GM12878 (cell line): ENCODE results near the gene TTLL10. TPM values are rescaled to one million over a fixed set of nuclear protein-coding genes. Genes with fewer than 3 reads are reported as not detected.

Source experiments
- ATAC-seq: fragments of 200-7000 bp; cut with Tn5 transposase; 3 replicates; pipeline ENCODE4 v1.9.1; 2020; ENCODE audit warnings: mild to moderate bottlenecking, moderate library complexity
- BruUV-seq: library from RNA; stranded (reverse); fragments of 400-500 nt; replicated peaks from 2 replicates; lab custom pipeline; 2021; lab: Mats Ljungman, UMichigan
- CTCF ChIA-PET: fragments of 300-600 bp; sonication (Branson Sonifier 250); formaldehyde crosslinking; extraction: SDS; loops from one replicate; lab custom pipeline; 2021; ENCODE audit warnings: inconsistent platforms; lab: Yijun Ruan, JAX
- POLR2A ChIA-PET: fragments of 350-600 bp; formaldehyde crosslinking; extraction: SDS; loops from one replicate; lab custom pipeline; 2021; ENCODE audit warnings: inconsistent platforms; lab: Charles Lee
- RAD21 ChIA-PET: fragments of 300-600 bp; sonication (Branson Sonifier 250); formaldehyde crosslinking; loops from one replicate; lab custom pipeline; 2023; ENCODE audit warnings: antibody characterized with exemption; ENCODE audit not compliant: unreplicated experiment; lab: Charles Lee
- SMC1A ChIA-PET: fragments of 300-600 bp; sonication (Branson Sonifier 250); formaldehyde crosslinking; loops from one replicate; lab custom pipeline; 2023; ENCODE audit not compliant: unreplicated experiment, uncharacterized antibody; lab: Charles Lee
- DNase-seq: peaks from one replicate; pipeline ENCODE4 v3.0.0-alpha.2; 2011; ENCODE audit warnings: low read depth, low spot score
- FAIRE-seq: peaks from 3 replicates; lab custom pipeline; 2011; peaks lifted over from hg19 to GRCh38; lab: Jason Lieb, UNC
- H2AFZ ChIP-seq: 2 replicates; pipeline ENCODE4 v1.6.0; 2011; ENCODE audit warnings: low read depth, low read length, control low read depth; ENCODE audit not compliant: control insufficient read depth
- H3K27ac ChIP-seq: 2 replicates; pipeline ENCODE4 v1.5.1; 2011; ENCODE audit warnings: control low read depth; ENCODE audit not compliant: control insufficient read depth, insufficient read depth
- H3K27me3 ChIP-seq, 2 experiments: replicated peaks in 1 of 2; 2 replicates each; pipeline versions ENCODE4 v1.6.0 to v1.6.1; 2011; ENCODE audit warnings: low read length in 1 of 2; ENCODE audit not compliant: control insufficient read depth in 2 of 2, insufficient read depth in 2 of 2
- H3K36me3 ChIP-seq, 2 experiments: 2 replicates each; pipeline ENCODE4 v1.5.1; 2011; ENCODE audit warnings: low read length in 1 of 2; ENCODE audit not compliant: control insufficient read depth in 2 of 2, insufficient read depth in 2 of 2
- H3K4me1 ChIP-seq: 2 replicates; pipeline ENCODE4 v1.6.1; 2011; ENCODE audit warnings: mild to moderate bottlenecking, low read length, moderate library complexity, mixed read lengths; ENCODE audit not compliant: control insufficient read depth, insufficient read depth
- H3K4me2 ChIP-seq: 2 replicates; pipeline ENCODE4 v1.6.0; 2011; ENCODE audit warnings: control low read depth; ENCODE audit not compliant: control insufficient read depth, insufficient read depth
- H3K4me3 ChIP-seq: fragments of 200-600 bp; sonication (generic); 2 replicates; pipeline ENCODE4 v1.5.1; 2016
- H3K79me2 ChIP-seq: 2 replicates; pipeline ENCODE4 v1.6.0; 2011; ENCODE audit warnings: low read length; ENCODE audit not compliant: control insufficient read depth, insufficient read depth
- H3K9ac ChIP-seq: 2 replicates; pipeline ENCODE4 v1.8.0; 2011; ENCODE audit warnings: low read length, control low read depth, mixed read lengths; ENCODE audit not compliant: control insufficient read depth, insufficient read depth
- H3K9me3 ChIP-seq: replicated peaks from 3 replicates; pipeline ENCODE4 v1.5.1; 2011; ENCODE audit warnings: mild to moderate bottlenecking, low read length; ENCODE audit not compliant: control insufficient read depth, insufficient read depth
- H4K20me1 ChIP-seq: 2 replicates; pipeline ENCODE4 v1.6.0; 2011; ENCODE audit not compliant: control insufficient read depth, insufficient read depth
- CHD4 ChIP-seq: fragments of 200-600 bp; sonication (generic); IDR thresholded peaks from 2 replicates; pipeline ENCODE4 v1.6.1; 2016; ENCODE audit warnings: mild to moderate bottlenecking
- EGR1 ChIP-seq, 2 experiments: IDR thresholded peaks; 1 replicate in 1 of 2; 2 replicates in 1 of 2; pipeline ENCODE4 v1.6.1; 2011 to 2012; ENCODE audit warnings: low read depth in 2 of 2, low read length in 2 of 2, borderline replicate concordance in 1 of 2, mild to moderate bottlenecking in 1 of 2, moderate library complexity in 1 of 2
- ETV6 ChIP-seq, 2 experiments: fragments of 450-650 bp in 1 of 2; IDR thresholded peaks in 1 of 2; conservative IDR thresholded peaks in 1 of 2; 2 replicates each; pipeline ENCODE4 v1.6.1; 2014; ENCODE audit warnings: antibody characterized with exemption in 1 of 2, borderline replicate concordance in 1 of 2, low read depth in 1 of 2, mild to moderate bottlenecking in 1 of 2, moderate library complexity in 1 of 2
- NBN ChIP-seq: fragments of 450-650 bp; IDR thresholded peaks from 2 replicates; pipeline ENCODE4 v1.6.1; 2016
- NFYB ChIP-seq: IDR thresholded peaks from 2 replicates; pipeline ENCODE4 v1.6.1; 2011; ENCODE audit warnings: low read depth, mild to moderate bottlenecking, low read length, improper control_type of control experiment, moderate library complexity; ENCODE audit not compliant: insufficient read depth
- RUNX3 ChIP-seq: IDR thresholded peaks from 2 replicates; pipeline ENCODE4 v1.6.1; 2012; ENCODE audit warnings: low read length, inconsistent platforms
- SREBF1 ChIP-seq: IDR thresholded peaks from 2 replicates; pipeline ENCODE4 v1.6.1; 2012; ENCODE audit warnings: mild to moderate bottlenecking, low read length
- SRF ChIP-seq, 2 experiments: IDR thresholded peaks; 2 replicates each; pipeline ENCODE4 v1.6.1; 2011; ENCODE audit warnings: low read depth in 2 of 2, low read length in 2 of 2, mild to moderate bottlenecking in 1 of 2, moderate library complexity in 1 of 2
- TCF12 ChIP-seq: IDR thresholded peaks from 2 replicates; pipeline ENCODE4 v1.6.1; 2011; ENCODE audit warnings: low read depth, mild to moderate bottlenecking, low read length
- ZBED1 ChIP-seq: IDR thresholded peaks from 2 replicates; pipeline ENCODE4 v1.6.1; 2016; ENCODE audit warnings: borderline replicate concordance
- WGBS: methylation state at CpG from one replicate; pipeline ENCODE4 v1.1.6; 2016; ENCODE audit warnings: low lambda C conversion rate; ENCODE audit not compliant: insufficient replicate concordance, insufficient coverage; ENCODE audit errors: missing lambda C conversion rate; 5-methylcytosine and 5-hydroxymethylcytosine counted together
- in situ Hi-C: fragments of 300-500 bp; cut with MboI; formaldehyde crosslinking; loops from 9 replicates; pipeline ENCODE4 v1.14.3; 2018; ENCODE audit warnings: mixed read lengths
- intact Hi-C: fragments of 100-400 bp; cut with micrococcal nuclease; formaldehyde crosslinking; loops from one replicate; pipeline ENCODE4 v1.14.2; 2022; ENCODE audit not compliant: unreplicated experiment
- polyA plus RNA-seq, 11 experiments: library from polyadenylated mRNA; depleted of rRNA in 4 of 11; unstranded in 6 of 11; stranded (reverse) in 5 of 11; fragments of >200 nt; fragmentation: Nextera tagmentation in 4 of 11; fragmentation: Illumina TruSeq in 1 of 11; extraction: Ambion mirVana in 4 of 11; extraction: Trizol in 1 of 11; gene quantifications; 1 replicate in 1 of 11; 2 replicates in 10 of 11; pipeline versions ENCODE4 v1.2.1 to v1.2.3, GENCODE V29; 2011 to 2016; ENCODE audit warnings: inconsistent platforms in 2 of 11, missing spikeins in 2 of 11, low read depth in 1 of 11
- total RNA-seq, 4 experiments: library from RNA; depleted of rRNA in 3 of 4; stranded (reverse); fragments of >200 nt in 3 of 4; fragmentation: Illumina TruSeq in 1 of 4; extraction: Trizol in 1 of 4; gene quantifications; 2 replicates each; pipeline versions ENCODE4 v1.2.1 to v1.2.3, GENCODE V29; 2013 to 2021
- TF ChIP-seq, protein P1 (sequence below): fragments of 450-650 bp; IDR thresholded peaks from 2 replicates; pipeline ENCODE4 v1.6.1; 2017; ENCODE audit warnings: antibody characterized with exemption, mild to moderate bottlenecking, moderate library complexity
- TF ChIP-seq, protein P2 (sequence below): fragments of 150-350 bp; IDR thresholded peaks from 2 replicates; pipeline ENCODE4 v1.6.1; 2016; ENCODE audit warnings: low read depth, low read length
- TF ChIP-seq, protein P3 (sequence below): IDR thresholded peaks from 2 replicates; pipeline ENCODE4 v1.6.1; 2012; ENCODE audit warnings: low read length, inconsistent platforms
- TF ChIP-seq, protein P4 (sequence below): fragments of 450-650 bp; IDR thresholded peaks from 2 replicates; pipeline ENCODE4 v1.6.1; 2016; ENCODE audit warnings: mild to moderate bottlenecking
- TF ChIP-seq, protein P5 (sequence below): fragments of 450-650 bp; IDR thresholded peaks from 2 replicates; pipeline ENCODE4 v1.6.1; 2017; ENCODE audit warnings: borderline replicate concordance

TTLL10 gene
- total and polyA plus RNA-seq, 10 of the 15 experiments (the other 5 are each of a cell fraction or from before 2014, with no cell fraction given): not detected

DNA sequence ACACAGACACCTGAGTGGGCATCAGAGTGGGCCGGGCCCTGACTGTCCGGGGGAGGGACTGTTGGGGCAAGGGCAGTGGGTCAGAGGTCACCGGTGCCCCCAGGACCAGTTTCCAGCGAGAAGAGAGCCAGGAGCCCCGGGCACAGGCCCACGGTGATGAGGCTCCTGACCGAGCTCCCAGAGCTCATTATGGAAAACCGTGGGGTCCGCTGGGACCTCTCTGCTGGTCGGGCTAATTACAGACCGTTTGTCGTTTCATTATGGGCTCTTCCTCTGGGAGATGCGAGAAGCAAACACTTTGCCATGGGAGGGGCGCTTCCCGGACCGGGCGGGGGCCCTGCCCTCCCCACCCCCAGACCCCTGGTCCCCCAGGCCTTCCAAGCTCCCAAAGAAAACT is 12.0 kb upstream of the TTLL10 start:
- Histone ChIP-seq H3K9me3 (no peaks in the 10 kb centered on the region), H3K4me3 (no peak overlapping the region), H3K79me2 (no peaks in the 10 kb centered on the region), H3K9ac (no peak overlapping the region), H3K27ac (no peak overlapping the region), H4K20me1 (no peaks in the 10 kb centered on the region), H3K36me3 (no peaks in the 10 kb centered on the region), H3K27me3 (no peaks in the 10 kb centered on the region), H3K4me1 (peaks cover 7% of the 10 kb centered on the region), H3K4me2 (no peak overlapping the region), H2AFZ (no peak overlapping the region)
- FAIRE-seq (no peak), ATAC-seq (no peak), DNase-seq (no peak)
- no TSS peak for BruUV-seq
- ChIA-PET CTCF (no interaction called here), POLR2A (no interaction called here), SMC1A (no interaction called here), RAD21 (no interaction called here)
- WGBS: 39% methylated on average over 17 of the region's 17 CpGs
- intact Hi-C loops: no loop called here
- in situ Hi-C loops: no loop called here
- TF ChIP-seq, protein P1, sequence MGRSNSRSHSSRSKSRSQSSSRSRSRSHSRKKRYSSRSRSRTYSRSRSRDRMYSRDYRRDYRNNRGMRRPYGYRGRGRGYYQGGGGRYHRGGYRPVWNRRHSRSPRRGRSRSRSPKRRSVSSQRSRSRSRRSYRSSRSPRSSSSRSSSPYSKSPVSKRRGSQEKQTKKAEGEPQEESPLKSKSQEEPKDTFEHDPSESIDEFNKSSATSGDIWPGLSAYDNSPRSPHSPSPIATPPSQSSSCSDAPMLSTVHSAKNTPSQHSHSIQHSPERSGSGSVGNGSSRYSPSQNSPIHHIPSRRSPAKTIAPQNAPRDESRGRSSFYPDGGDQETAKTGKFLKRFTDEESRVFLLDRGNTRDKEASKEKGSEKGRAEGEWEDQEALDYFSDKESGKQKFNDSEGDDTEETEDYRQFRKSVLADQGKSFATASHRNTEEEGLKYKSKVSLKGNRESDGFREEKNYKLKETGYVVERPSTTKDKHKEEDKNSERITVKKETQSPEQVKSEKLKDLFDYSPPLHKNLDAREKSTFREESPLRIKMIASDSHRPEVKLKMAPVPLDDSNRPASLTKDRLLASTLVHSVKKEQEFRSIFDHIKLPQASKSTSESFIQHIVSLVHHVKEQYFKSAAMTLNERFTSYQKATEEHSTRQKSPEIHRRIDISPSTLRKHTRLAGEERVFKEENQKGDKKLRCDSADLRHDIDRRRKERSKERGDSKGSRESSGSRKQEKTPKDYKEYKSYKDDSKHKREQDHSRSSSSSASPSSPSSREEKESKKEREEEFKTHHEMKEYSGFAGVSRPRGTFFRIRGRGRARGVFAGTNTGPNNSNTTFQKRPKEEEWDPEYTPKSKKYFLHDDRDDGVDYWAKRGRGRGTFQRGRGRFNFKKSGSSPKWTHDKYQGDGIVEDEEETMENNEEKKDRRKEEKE: no peak
- TF ChIP-seq, protein P2, sequence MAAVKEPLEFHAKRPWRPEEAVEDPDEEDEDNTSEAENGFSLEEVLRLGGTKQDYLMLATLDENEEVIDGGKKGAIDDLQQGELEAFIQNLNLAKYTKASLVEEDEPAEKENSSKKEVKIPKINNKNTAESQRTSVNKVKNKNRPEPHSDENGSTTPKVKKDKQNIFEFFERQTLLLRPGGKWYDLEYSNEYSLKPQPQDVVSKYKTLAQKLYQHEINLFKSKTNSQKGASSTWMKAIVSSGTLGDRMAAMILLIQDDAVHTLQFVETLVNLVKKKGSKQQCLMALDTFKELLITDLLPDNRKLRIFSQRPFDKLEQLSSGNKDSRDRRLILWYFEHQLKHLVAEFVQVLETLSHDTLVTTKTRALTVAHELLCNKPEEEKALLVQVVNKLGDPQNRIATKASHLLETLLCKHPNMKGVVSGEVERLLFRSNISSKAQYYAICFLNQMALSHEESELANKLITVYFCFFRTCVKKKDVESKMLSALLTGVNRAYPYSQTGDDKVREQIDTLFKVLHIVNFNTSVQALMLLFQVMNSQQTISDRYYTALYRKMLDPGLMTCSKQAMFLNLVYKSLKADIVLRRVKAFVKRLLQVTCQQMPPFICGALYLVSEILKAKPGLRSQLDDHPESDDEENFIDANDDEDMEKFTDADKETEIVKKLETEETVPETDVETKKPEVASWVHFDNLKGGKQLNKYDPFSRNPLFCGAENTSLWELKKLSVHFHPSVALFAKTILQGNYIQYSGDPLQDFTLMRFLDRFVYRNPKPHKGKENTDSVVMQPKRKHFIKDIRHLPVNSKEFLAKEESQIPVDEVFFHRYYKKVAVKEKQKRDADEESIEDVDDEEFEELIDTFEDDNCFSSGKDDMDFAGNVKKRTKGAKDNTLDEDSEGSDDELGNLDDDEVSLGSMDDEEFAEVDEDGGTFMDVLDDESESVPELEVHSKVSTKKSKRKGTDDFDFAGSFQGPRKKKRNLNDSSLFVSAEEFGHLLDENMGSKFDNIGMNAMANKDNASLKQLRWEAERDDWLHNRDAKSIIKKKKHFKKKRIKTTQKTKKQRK: no peak
- TF ChIP-seq SREBF1 (no peak), NBN (no peak), ETV6 (conservative IDR thresholded peaks at IDR 0.05 in 1 of 2, IDR thresholded peaks at IDR 0.05 in 1 of 2; ENCODE audit: borderline replicate concordance in 1 of 2, low read depth in 1 of 2) (no peak), EGR1 (IDR thresholded peaks at IDR 0.05; ENCODE audit: borderline replicate concordance in 1 of 2, low read depth in 2 of 2, low read length in 2 of 2) (no peak), CHD4 (no peak), NFYB (no peak), SRF (IDR thresholded peaks at IDR 0.05; ENCODE audit: low read depth in 2 of 2, low read length in 2 of 2) (no peak), TCF12 (no peak), RUNX3 (no peak), ZBED1 (no peak)
- TF ChIP-seq, protein P3, sequence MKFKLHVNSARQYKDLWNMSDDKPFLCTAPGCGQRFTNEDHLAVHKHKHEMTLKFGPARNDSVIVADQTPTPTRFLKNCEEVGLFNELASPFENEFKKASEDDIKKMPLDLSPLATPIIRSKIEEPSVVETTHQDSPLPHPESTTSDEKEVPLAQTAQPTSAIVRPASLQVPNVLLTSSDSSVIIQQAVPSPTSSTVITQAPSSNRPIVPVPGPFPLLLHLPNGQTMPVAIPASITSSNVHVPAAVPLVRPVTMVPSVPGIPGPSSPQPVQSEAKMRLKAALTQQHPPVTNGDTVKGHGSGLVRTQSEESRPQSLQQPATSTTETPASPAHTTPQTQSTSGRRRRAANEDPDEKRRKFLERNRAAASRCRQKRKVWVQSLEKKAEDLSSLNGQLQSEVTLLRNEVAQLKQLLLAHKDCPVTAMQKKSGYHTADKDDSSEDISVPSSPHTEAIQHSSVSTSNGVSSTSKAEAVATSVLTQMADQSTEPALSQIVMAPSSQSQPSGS: no peak
- TF ChIP-seq, protein P4, sequence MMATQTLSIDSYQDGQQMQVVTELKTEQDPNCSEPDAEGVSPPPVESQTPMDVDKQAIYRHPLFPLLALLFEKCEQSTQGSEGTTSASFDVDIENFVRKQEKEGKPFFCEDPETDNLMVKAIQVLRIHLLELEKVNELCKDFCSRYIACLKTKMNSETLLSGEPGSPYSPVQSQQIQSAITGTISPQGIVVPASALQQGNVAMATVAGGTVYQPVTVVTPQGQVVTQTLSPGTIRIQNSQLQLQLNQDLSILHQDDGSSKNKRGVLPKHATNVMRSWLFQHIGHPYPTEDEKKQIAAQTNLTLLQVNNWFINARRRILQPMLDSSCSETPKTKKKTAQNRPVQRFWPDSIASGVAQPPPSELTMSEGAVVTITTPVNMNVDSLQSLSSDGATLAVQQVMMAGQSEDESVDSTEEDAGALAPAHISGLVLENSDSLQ: no peak
- TF ChIP-seq, protein P5, sequence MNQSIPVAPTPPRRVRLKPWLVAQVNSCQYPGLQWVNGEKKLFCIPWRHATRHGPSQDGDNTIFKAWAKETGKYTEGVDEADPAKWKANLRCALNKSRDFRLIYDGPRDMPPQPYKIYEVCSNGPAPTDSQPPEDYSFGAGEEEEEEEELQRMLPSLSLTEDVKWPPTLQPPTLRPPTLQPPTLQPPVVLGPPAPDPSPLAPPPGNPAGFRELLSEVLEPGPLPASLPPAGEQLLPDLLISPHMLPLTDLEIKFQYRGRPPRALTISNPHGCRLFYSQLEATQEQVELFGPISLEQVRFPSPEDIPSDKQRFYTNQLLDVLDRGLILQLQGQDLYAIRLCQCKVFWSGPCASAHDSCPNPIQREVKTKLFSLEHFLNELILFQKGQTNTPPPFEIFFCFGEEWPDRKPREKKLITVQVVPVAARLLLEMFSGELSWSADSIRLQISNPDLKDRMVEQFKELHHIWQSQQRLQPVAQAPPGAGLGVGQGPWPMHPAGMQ: no peak
